Measurements from ENCODE around the gene FCN1. TPM values are rescaled to one million over a fixed set of nuclear protein-coding genes. Genes with fewer than 3 reads are reported as not detected.

Gene FCN1
- polyA plus RNA-seq, 1 of the 3 experiments (the other 2 are of a cell fraction), result not detected

DNA sequence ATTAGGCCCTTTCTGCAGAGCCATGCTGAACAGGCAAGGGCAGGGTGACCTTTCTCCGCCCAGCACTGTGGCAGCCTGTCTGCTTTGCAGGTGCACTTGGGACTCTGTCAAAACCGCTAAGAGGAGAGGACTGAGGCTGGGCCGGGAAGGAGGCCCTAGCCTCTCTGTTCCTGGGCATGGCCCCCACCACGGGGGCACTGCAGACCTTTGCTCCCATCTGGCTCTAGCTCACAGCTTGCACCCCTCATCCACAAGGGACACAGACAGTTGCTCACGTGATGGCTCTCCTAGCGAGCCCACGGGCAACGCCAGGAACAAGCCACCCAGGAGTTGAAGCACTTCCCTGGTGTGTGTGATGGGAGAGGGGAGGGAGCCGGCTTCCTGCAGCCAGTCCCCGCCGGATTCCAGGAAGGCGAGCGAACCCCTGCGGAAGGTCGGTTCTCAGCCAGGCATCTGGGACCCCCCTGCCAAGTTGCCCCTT, 43.0 kb upstream of the FCN1 start:
- Histone ChIP-seq H3K9ac (no peak overlapping the region), H3K27ac (ENCODE audit: low read depth in 2 of 2, low read length in 1 of 2) (no peak overlapping the region), H4K20me1 (ENCODE audit: insufficient read depth) (no peaks in the 10 kb centered on the region), H3K4me3 (ENCODE audit: low read depth in 2 of 2, low read length in 1 of 2) (no peak overlapping the region), H3F3A (replicated peaks; ENCODE audit: insufficient read depth) (no peaks in the 10 kb centered on the region), H3K27me3 (ENCODE audit: insufficient read depth) (no peaks in the 10 kb centered on the region), H3K9me2 (no peaks in the 10 kb centered on the region), H3K79me2 (ENCODE audit: insufficient read depth) (no peaks in the 10 kb centered on the region), H3K9me3 (no peaks in the 10 kb centered on the region), H2AFZ (ENCODE audit: low read depth) (no peak overlapping the region), H3K4me1 (ENCODE audit: control insufficient read depth in 1 of 2, insufficient read depth in 2 of 2, low read depth in 1 of 2, low read length in 1 of 2) (no peaks in the 10 kb centered on the region), H3K36me3 (replicated peaks in 1 of 2; ENCODE audit: control insufficient read depth in 1 of 2, insufficient read depth in 2 of 2, low read length in 1 of 2) (no peaks in the 10 kb centered on the region), H3K4me2 (no peak overlapping the region)
- POLR2A ChIA-PET, result no interaction called here
- CTCF ChIA-PET, result interaction anchor here (1.1 kb wide), 1 partner anchor 24 kb away, joined by 3 read pairs; no protein-coding TSS in a partner anchor
- DNase-seq, result no peak
- no peak for TF ChIP-seq IRF3 (IDR thresholded peaks at IDR 0.05; ENCODE audit: low read depth, low read length)
- no peak for TF ChIP-seq USF2 (IDR thresholded peaks at IDR 0.05; ENCODE audit: borderline replicate concordance, low read depth, low read length)
- no peak for TF ChIP-seq MXI1 (IDR thresholded peaks at IDR 0.05; ENCODE audit: low read depth, low read length)
- TF ChIP-seq USF1 (IDR thresholded peaks at IDR 0.05; ENCODE audit: borderline replicate concordance, low read depth), result no peak
- no peak for TF ChIP-seq FOSL2 (IDR thresholded peaks at IDR 0.05; ENCODE audit: borderline replicate concordance, low read depth)
- TF ChIP-seq GATA2 (CRISPR knock-in tag; IDR thresholded peaks at IDR 0.05), result no peak
- TF ChIP-seq RCOR1 (IDR thresholded peaks at IDR 0.05; ENCODE audit: low read length), result no peak
- TF ChIP-seq, protein P1, sequence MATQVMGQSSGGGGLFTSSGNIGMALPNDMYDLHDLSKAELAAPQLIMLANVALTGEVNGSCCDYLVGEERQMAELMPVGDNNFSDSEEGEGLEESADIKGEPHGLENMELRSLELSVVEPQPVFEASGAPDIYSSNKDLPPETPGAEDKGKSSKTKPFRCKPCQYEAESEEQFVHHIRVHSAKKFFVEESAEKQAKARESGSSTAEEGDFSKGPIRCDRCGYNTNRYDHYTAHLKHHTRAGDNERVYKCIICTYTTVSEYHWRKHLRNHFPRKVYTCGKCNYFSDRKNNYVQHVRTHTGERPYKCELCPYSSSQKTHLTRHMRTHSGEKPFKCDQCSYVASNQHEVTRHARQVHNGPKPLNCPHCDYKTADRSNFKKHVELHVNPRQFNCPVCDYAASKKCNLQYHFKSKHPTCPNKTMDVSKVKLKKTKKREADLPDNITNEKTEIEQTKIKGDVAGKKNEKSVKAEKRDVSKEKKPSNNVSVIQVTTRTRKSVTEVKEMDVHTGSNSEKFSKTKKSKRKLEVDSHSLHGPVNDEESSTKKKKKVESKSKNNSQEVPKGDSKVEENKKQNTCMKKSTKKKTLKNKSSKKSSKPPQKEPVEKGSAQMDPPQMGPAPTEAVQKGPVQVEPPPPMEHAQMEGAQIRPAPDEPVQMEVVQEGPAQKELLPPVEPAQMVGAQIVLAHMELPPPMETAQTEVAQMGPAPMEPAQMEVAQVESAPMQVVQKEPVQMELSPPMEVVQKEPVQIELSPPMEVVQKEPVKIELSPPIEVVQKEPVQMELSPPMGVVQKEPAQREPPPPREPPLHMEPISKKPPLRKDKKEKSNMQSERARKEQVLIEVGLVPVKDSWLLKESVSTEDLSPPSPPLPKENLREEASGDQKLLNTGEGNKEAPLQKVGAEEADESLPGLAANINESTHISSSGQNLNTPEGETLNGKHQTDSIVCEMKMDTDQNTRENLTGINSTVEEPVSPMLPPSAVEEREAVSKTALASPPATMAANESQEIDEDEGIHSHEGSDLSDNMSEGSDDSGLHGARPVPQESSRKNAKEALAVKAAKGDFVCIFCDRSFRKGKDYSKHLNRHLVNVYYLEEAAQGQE (IDR thresholded peaks at IDR 0.05; ENCODE audit: low read depth, low read length), result no peak
- TF ChIP-seq, protein P2, sequence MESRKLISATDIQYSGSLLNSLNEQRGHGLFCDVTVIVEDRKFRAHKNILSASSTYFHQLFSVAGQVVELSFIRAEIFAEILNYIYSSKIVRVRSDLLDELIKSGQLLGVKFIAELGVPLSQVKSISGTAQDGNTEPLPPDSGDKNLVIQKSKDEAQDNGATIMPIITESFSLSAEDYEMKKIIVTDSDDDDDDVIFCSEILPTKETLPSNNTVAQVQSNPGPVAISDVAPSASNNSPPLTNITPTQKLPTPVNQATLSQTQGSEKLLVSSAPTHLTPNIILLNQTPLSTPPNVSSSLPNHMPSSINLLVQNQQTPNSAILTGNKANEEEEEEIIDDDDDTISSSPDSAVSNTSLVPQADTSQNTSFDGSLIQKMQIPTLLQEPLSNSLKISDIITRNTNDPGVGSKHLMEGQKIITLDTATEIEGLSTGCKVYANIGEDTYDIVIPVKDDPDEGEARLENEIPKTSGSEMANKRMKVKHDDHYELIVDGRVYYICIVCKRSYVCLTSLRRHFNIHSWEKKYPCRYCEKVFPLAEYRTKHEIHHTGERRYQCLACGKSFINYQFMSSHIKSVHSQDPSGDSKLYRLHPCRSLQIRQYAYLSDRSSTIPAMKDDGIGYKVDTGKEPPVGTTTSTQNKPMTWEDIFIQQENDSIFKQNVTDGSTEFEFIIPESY (IDR thresholded peaks at IDR 0.05; ENCODE audit: borderline replicate concordance, low read depth), result no peak
- 24% methylated on average over 3 of the region's 15 CpGs for WGBS (ENCODE audit: low lambda C conversion rate)

All from SK-N-SH (cell line).